Measurements from ENCODE around the gene RIMBP2.

The RIMBP2 gene

GRCh38 chr12:130673036-130673705, 42.9 kb downstream of the RIMBP2 start:
- H2AK5ac ChIP-seq (ENCODE audit: low read length): no peak overlapping the region
- H2BK15ac ChIP-seq (replicated peaks; ENCODE audit: low read depth): no peak overlapping the region
- no peak overlapping the region for H4K5ac ChIP-seq (ENCODE audit: low read length)
- no peaks in the 10 kb centered on the region for H3K27me3 ChIP-seq (ENCODE audit: insufficient read depth, low read length, poor library complexity)
- H2BK5ac ChIP-seq (ENCODE audit: low read length): no peak overlapping the region
- H3K79me2 ChIP-seq (ENCODE audit: control insufficient read depth, insufficient read depth, low read length): no peaks in the 10 kb centered on the region
- H2BK120ac ChIP-seq (ENCODE audit: low read depth, low read length): no peak overlapping the region
- H3K4me1 ChIP-seq (ENCODE audit: control insufficient read depth, low read depth, low read length): no peaks in the 10 kb centered on the region
- H3K18ac ChIP-seq (ENCODE audit: low read length): no peak overlapping the region
- H3K4ac ChIP-seq (ENCODE audit: low read depth, low read length): no peak overlapping the region
- no CpG with 5 or more reads among the region's 17 CpGs for WGBS (ENCODE audit: extremely low coverage, insufficient coverage, low lambda C conversion rate)
- no peak overlapping the region for H3K9ac ChIP-seq (ENCODE audit: low read length)
- H3K79me1 ChIP-seq (ENCODE audit: low read length): no peaks in the 10 kb centered on the region
- H3K4me2 ChIP-seq (ENCODE audit: low read length): no peak overlapping the region
- no peak overlapping the region for H3K27ac ChIP-seq (ENCODE audit: low read depth, low read length)
- H3K4me3 ChIP-seq (ENCODE audit: low read length): no peak overlapping the region
- no peak overlapping the region for H4K8ac ChIP-seq (ENCODE audit: low read depth, low read length)
- DNase-seq: no peak
- no peak overlapping the region for H3K56ac ChIP-seq (ENCODE audit: low read length)
- H3K23ac ChIP-seq (ENCODE audit: low read length): no peak overlapping the region
- H3K36me3 ChIP-seq (ENCODE audit: control insufficient read depth, insufficient read depth, low read length): no peaks in the 10 kb centered on the region

DNA sequence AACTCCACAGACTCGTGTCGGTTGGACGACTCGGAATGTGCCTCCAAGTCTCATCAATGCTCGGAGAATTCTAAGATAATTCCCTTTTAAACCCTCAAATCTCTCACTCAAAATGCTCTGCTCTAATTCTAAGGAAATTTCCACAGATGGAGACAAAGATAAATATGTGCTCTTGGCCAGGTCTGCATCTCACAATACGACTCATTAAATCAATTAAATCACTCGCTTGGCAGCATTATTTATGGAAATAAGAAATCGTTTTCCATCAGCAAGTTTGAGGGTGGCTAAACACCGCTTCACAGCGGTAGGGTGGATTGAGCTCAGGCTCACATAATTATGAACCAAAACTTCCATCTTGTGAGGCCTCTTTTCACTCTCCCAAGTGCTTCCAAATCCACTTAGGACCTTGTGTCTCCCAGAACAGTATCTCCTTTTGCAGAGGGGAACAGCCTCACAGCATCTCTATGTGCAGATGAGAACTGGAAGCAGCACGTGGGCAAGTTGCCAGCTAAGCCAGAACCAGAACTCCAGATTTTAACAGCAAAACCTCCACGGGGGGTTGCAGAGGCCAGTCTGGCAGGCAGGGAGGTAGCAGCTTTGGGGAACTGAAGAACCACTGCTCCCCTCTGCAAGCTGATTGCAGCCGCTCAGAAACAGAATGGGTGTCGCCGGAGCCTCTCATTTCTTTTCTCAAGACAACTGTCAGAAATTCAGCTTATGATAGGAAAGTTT, 43.8 kb downstream of the RIMBP2 start:
- no peak overlapping the region for H3K9ac ChIP-seq (ENCODE audit: low read length)
- H2BK120ac ChIP-seq (ENCODE audit: low read depth, low read length): no peak overlapping the region
- H3K4ac ChIP-seq (ENCODE audit: low read depth, low read length): no peak overlapping the region
- no peak overlapping the region for H3K18ac ChIP-seq (ENCODE audit: low read length)
- H3K36me3 ChIP-seq (ENCODE audit: control insufficient read depth, insufficient read depth, low read length): no peaks in the 10 kb centered on the region
- no peaks in the 10 kb centered on the region for H3K27me3 ChIP-seq (ENCODE audit: insufficient read depth, low read length, poor library complexity)
- no peaks in the 10 kb centered on the region for H3K79me1 ChIP-seq (ENCODE audit: low read length)
- H4K5ac ChIP-seq (ENCODE audit: low read length): no peak overlapping the region
- H3K56ac ChIP-seq (ENCODE audit: low read length): no peak overlapping the region
- H3K4me1 ChIP-seq (ENCODE audit: control insufficient read depth, low read depth, low read length): no peaks in the 10 kb centered on the region
- H2AK5ac ChIP-seq (ENCODE audit: low read length): no peak overlapping the region
- peak; percentile 31 for DNase-seq
- H3K4me3 ChIP-seq (ENCODE audit: low read length): no peak overlapping the region
- no peak overlapping the region for H3K4me2 ChIP-seq (ENCODE audit: low read length)
- no peak overlapping the region for H3K23ac ChIP-seq (ENCODE audit: low read length)
- H2BK15ac ChIP-seq (replicated peaks; ENCODE audit: low read depth): no peak overlapping the region
- no CpG with 5 or more reads among the region's 15 CpGs for WGBS (ENCODE audit: extremely low coverage, insufficient coverage, low lambda C conversion rate)
- H2BK5ac ChIP-seq (ENCODE audit: low read length): no peak overlapping the region
- no peaks in the 10 kb centered on the region for H3K79me2 ChIP-seq (ENCODE audit: control insufficient read depth, insufficient read depth, low read length)
- no peak overlapping the region for H4K8ac ChIP-seq (ENCODE audit: low read depth, low read length)
- H3K27ac ChIP-seq (ENCODE audit: low read depth, low read length): no peak overlapping the region

GRCh38 chr12:130671556-130671955, 44.5 kb downstream of the RIMBP2 start:
- DNase-seq: no peak
- no peaks in the 10 kb centered on the region for H3K36me3 ChIP-seq (ENCODE audit: control insufficient read depth, insufficient read depth, low read length)
- no peaks in the 10 kb centered on the region for H3K27me3 ChIP-seq (ENCODE audit: insufficient read depth, low read length, poor library complexity)
- H3K18ac ChIP-seq (ENCODE audit: low read length): no peak overlapping the region
- no peak overlapping the region for H3K23ac ChIP-seq (ENCODE audit: low read length)
- H3K4me2 ChIP-seq (ENCODE audit: low read length): no peak overlapping the region
- no peak overlapping the region for H3K9ac ChIP-seq (ENCODE audit: low read length)
- H3K4me3 ChIP-seq (ENCODE audit: low read length): no peak overlapping the region
- no CpG with 5 or more reads among the region's 5 CpGs for WGBS (ENCODE audit: extremely low coverage, insufficient coverage, low lambda C conversion rate)
- H3K79me1 ChIP-seq (ENCODE audit: low read length): no peaks in the 10 kb centered on the region
- no peak overlapping the region for H4K8ac ChIP-seq (ENCODE audit: low read depth, low read length)
- no peak overlapping the region for H3K56ac ChIP-seq (ENCODE audit: low read length)
- H3K27ac ChIP-seq (ENCODE audit: low read depth, low read length): no peak overlapping the region
- no peak overlapping the region for H2BK5ac ChIP-seq (ENCODE audit: low read length)
- H3K4me1 ChIP-seq (ENCODE audit: control insufficient read depth, low read depth, low read length): no peaks in the 10 kb centered on the region
- no peaks in the 10 kb centered on the region for H3K79me2 ChIP-seq (ENCODE audit: control insufficient read depth, insufficient read depth, low read length)
- H2BK15ac ChIP-seq (replicated peaks; ENCODE audit: low read depth): no peak overlapping the region
- no peak overlapping the region for H2BK120ac ChIP-seq (ENCODE audit: low read depth, low read length)
- H2AK5ac ChIP-seq (ENCODE audit: low read length): no peak overlapping the region
- H4K5ac ChIP-seq (ENCODE audit: low read length): no peak overlapping the region
- H3K4ac ChIP-seq (ENCODE audit: low read depth, low read length): no peak overlapping the region

GRCh38 chr12:130669797-130670196, 46.3 kb downstream of the RIMBP2 start:
- Histone ChIP-seq H3K23ac (ENCODE audit: low read length) (no peak overlapping the region), H2AK5ac (ENCODE audit: low read length) (no peak overlapping the region), H3K56ac (ENCODE audit: low read length) (no peak overlapping the region), H3K36me3 (ENCODE audit: control insufficient read depth, insufficient read depth, low read length) (no peaks in the 10 kb centered on the region), H3K79me2 (ENCODE audit: control insufficient read depth, insufficient read depth, low read length) (no peaks in the 10 kb centered on the region), H4K5ac (ENCODE audit: low read length) (no peak overlapping the region), H3K4me2 (ENCODE audit: low read length) (no peak overlapping the region), H4K8ac (ENCODE audit: low read depth, low read length) (no peak overlapping the region), H3K4me3 (ENCODE audit: low read length) (no peak overlapping the region), H3K9ac (ENCODE audit: low read length) (no peak overlapping the region), H2BK5ac (ENCODE audit: low read length) (no peak overlapping the region), H3K79me1 (ENCODE audit: low read length) (no peaks in the 10 kb centered on the region), H3K27me3 (ENCODE audit: insufficient read depth, low read length, poor library complexity) (no peaks in the 10 kb centered on the region), H3K4ac (ENCODE audit: low read depth, low read length) (no peak overlapping the region), H3K27ac (ENCODE audit: low read depth, low read length) (no peak overlapping the region), H2BK120ac (ENCODE audit: low read depth, low read length) (no peak overlapping the region), H2BK15ac (replicated peaks; ENCODE audit: low read depth) (no peak overlapping the region), H3K18ac (ENCODE audit: low read length) (no peak overlapping the region), H3K4me1 (ENCODE audit: control insufficient read depth, low read depth, low read length) (no peaks in the 10 kb centered on the region)
- no peak for DNase-seq
- WGBS (ENCODE audit: extremely low coverage, insufficient coverage, low lambda C conversion rate): no CpG with 5 or more reads among the region's 8 CpGs

DNA sequence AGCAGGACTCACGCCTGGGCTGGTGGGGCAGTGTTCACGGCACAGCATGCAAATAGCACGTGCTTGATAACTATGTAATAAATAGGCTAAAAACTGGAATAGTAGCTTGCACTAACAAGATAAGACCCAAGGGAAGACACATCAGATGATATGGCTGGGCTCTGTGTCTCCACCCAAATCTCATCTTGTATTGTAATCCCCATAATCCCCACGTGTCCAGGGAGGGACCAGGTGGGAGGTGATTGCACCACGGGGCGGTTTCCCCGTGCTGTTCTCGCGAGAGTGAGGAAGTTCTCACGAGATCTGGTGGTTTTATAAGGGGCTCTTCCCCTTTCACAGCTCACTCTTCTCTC, 46.9 kb downstream of the RIMBP2 start:
- no CpG with 5 or more reads among the region's 10 CpGs for WGBS (ENCODE audit: extremely low coverage, insufficient coverage, low lambda C conversion rate)
- Histone ChIP-seq H2BK15ac (replicated peaks; ENCODE audit: low read depth) (no peak overlapping the region), H3K56ac (ENCODE audit: low read length) (no peak overlapping the region), H3K18ac (ENCODE audit: low read length) (no peak overlapping the region), H3K4ac (ENCODE audit: low read depth, low read length) (no peak overlapping the region), H4K8ac (ENCODE audit: low read depth, low read length) (no peak overlapping the region), H3K27me3 (ENCODE audit: insufficient read depth, low read length, poor library complexity) (no peaks in the 10 kb centered on the region), H3K79me2 (ENCODE audit: control insufficient read depth, insufficient read depth, low read length) (no peaks in the 10 kb centered on the region), H3K4me2 (ENCODE audit: low read length) (no peak overlapping the region), H3K4me3 (ENCODE audit: low read length) (no peak overlapping the region), H2BK120ac (ENCODE audit: low read depth, low read length) (no peak overlapping the region), H3K23ac (ENCODE audit: low read length) (no peak overlapping the region), H3K9ac (ENCODE audit: low read length) (no peak overlapping the region), H3K27ac (ENCODE audit: low read depth, low read length) (no peak overlapping the region), H3K4me1 (ENCODE audit: control insufficient read depth, low read depth, low read length) (no peaks in the 10 kb centered on the region), H4K5ac (ENCODE audit: low read length) (no peak overlapping the region), H2BK5ac (ENCODE audit: low read length) (no peak overlapping the region), H2AK5ac (ENCODE audit: low read length) (no peak overlapping the region), H3K36me3 (ENCODE audit: control insufficient read depth, insufficient read depth, low read length) (no peaks in the 10 kb centered on the region), H3K79me1 (ENCODE audit: low read length) (no peaks in the 10 kb centered on the region)
- DNase-seq: no peak

All from mesendoderm (in vitro differentiated cells).